H1 (cell line): ENCODE measurements around the gene DHX29.
A peak's percentile ranks its signal among the peaks of the same experiment; 100 is the strongest.

Experiments used
- CTCF ChIP-seq, 3 experiments: IDR thresholded peaks; 1 replicate in 2 of 3; 2 replicates in 1 of 3; pipeline versions ENCODE4 v1.5.1 to v1.6.1; 2011; ENCODE audit warnings: low read length in 3 of 3, mild to moderate bottlenecking in 3 of 3, inconsistent platforms in 2 of 3, low read depth in 1 of 3, moderate library complexity in 1 of 3; ENCODE audit not compliant: insufficient read depth in 1 of 3; ENCODE audit errors: control extremely low read depth in 1 of 3
- EP300 ChIP-seq, 2 experiments: IDR thresholded peaks; 1 replicate in 1 of 2; 2 replicates in 1 of 2; pipeline ENCODE4 v1.6.1; 2011 to 2012; ENCODE audit warnings: low read depth in 2 of 2, low read length in 2 of 2, mild to moderate bottlenecking in 2 of 2, borderline replicate concordance in 1 of 2, inconsistent platforms in 1 of 2, moderate library complexity in 1 of 2
- SRF ChIP-seq: IDR thresholded peaks from 2 replicates; pipeline ENCODE4 v1.6.1; 2011; ENCODE audit warnings: mild to moderate bottlenecking, low read depth, low read length, moderate library complexity

GRCh38 chr5:55344392-55344992 lies 37.0 kb upstream of the DHX29 start:
- TF ChIP-seq SRF (no peak), CTCF (IDR thresholded peaks at IDR 0.05; ENCODE audit: control extremely low read depth in 1 of 3, insufficient read depth in 1 of 3, low read depth in 1 of 3, low read length in 3 of 3) (peak in 2 of 3 experiments; percentile 51 to 64; a peak in 2 of 4 replicates), EP300 (IDR thresholded peaks at IDR 0.05; ENCODE audit: borderline replicate concordance in 1 of 2, low read depth in 2 of 2, low read length in 2 of 2) (no peak)
